Ishikawa (cell line): ENCODE measurements around the gene LGR6.
A peak's percentile ranks its signal among the peaks of the same experiment; 100 is the strongest.

ENCODE experiments used
- CEBPB ChIP-seq: IDR thresholded peaks from 2 replicates; pipeline ENCODE4 v1.6.1; 2012
- CREB1 ChIP-seq: IDR thresholded peaks from 2 replicates; pipeline ENCODE4 v1.6.1; 2012; ENCODE audit warnings: low read depth
- EGR1 ChIP-seq: IDR thresholded peaks from 2 replicates; pipeline ENCODE4 v1.6.1; 2012
- EP300 ChIP-seq: IDR thresholded peaks from 2 replicates; pipeline ENCODE4 v1.6.1; 2012; ENCODE audit warnings: borderline replicate concordance
- FOXM1 ChIP-seq: IDR thresholded peaks from 2 replicates; pipeline ENCODE4 v1.6.1; 2012; ENCODE audit warnings: low read depth, borderline replicate concordance
- MAX ChIP-seq: IDR thresholded peaks from 2 replicates; pipeline ENCODE4 v1.6.1; 2012
- NFIC ChIP-seq: IDR thresholded peaks from 2 replicates; pipeline ENCODE4 v1.6.1; 2012
- RAD21 ChIP-seq: IDR thresholded peaks from 2 replicates; pipeline ENCODE4 v1.6.1; 2012; ENCODE audit warnings: low read depth
- REST ChIP-seq: IDR thresholded peaks from 2 replicates; pipeline ENCODE4 v1.6.1; 2012; ENCODE audit warnings: low read depth, mild to moderate bottlenecking
- TAF1 ChIP-seq: IDR thresholded peaks from 2 replicates; pipeline ENCODE4 v1.6.1; 2012; ENCODE audit warnings: low read depth, mild to moderate bottlenecking
- TCF12 ChIP-seq: IDR thresholded peaks from 2 replicates; pipeline ENCODE4 v1.6.1; 2012; ENCODE audit warnings: low read depth
- TEAD4 ChIP-seq: IDR thresholded peaks from 2 replicates; pipeline ENCODE4 v1.6.1; 2012
- YY1 ChIP-seq: IDR thresholded peaks from 2 replicates; pipeline ENCODE4 v1.6.1; 2012; ENCODE audit warnings: low read depth
- ZBTB7A ChIP-seq: IDR thresholded peaks from 2 replicates; pipeline ENCODE4 v1.6.1; 2012; ENCODE audit warnings: low read depth
- TF ChIP-seq, protein P1 (sequence below): IDR thresholded peaks from 2 replicates; pipeline ENCODE4 v1.6.1; 2012

LGR6 gene

DNA sequence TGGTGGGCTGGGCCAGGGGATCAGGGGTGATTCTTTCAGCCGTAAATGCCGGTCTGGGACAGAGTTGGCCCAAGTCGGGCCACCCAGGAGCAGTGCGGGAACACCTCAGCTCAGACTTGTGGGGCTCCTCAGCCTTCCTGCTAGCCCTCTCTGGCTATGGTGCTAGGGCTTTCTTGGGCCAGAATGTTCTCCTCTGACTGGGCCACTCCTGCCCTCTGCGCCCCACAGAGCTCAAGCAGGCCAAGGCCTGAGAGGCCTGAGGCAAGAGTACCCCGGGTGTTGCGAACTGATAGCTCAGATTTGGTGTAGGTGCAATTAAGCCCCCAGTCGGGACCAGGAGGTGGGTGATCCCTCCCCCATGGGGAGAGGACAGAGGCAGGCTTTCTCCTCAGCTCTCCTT lies 51.8 kb downstream of the LGR6 start:
- TF ChIP-seq TCF12 = no peak
- TF ChIP-seq MAX = no peak
- TF ChIP-seq CEBPB = no peak
- no peak for TF ChIP-seq ZBTB7A
- TF ChIP-seq EGR1 = no peak
- no peak for TF ChIP-seq YY1
- no peak for TF ChIP-seq EP300
- TF ChIP-seq NFIC = no peak
- TF ChIP-seq TAF1 = no peak
- no peak for TF ChIP-seq FOXM1
- no peak for TF ChIP-seq TEAD4
- no peak for TF ChIP-seq REST
- TF ChIP-seq RAD21 = no peak
- TF ChIP-seq, protein P1, sequence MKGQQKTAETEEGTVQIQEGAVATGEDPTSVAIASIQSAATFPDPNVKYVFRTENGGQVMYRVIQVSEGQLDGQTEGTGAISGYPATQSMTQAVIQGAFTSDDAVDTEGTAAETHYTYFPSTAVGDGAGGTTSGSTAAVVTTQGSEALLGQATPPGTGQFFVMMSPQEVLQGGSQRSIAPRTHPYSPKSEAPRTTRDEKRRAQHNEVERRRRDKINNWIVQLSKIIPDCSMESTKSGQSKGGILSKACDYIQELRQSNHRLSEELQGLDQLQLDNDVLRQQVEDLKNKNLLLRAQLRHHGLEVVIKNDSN = no peak
- TF ChIP-seq CREB1 = no peak

DNA sequence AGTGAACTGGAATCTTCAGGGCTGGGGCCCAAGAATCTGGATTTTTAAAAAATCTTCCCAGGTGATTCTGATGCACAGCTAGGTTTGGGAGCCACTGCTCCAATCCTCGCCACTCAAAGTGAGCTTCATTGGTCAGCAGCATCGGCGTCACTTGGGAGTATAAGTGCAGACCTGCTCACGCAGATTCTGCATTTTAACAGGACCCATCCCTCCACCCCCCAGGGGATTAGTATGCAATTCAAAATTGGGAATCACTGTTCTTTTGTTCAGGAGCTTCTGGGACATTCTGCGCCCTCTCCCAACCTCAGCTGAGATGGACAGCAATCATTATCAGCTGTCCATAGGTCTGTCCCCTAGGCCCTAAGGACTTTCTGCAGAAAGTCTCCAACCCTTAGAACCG lies 53.5 kb downstream of the LGR6 start:
- TF ChIP-seq NFIC = no peak
- TF ChIP-seq, protein P1 = no peak
- TF ChIP-seq MAX = no peak
- no peak for TF ChIP-seq CREB1
- TF ChIP-seq FOXM1 = no peak
- no peak for TF ChIP-seq ZBTB7A
- no peak for TF ChIP-seq YY1
- no peak for TF ChIP-seq CEBPB
- TF ChIP-seq EP300 = no peak
- no peak for TF ChIP-seq RAD21
- TF ChIP-seq TAF1 = no peak
- TF ChIP-seq TCF12 = no peak
- no peak for TF ChIP-seq REST
- TF ChIP-seq EGR1 = no peak
- TF ChIP-seq TEAD4 = no peak

GRCh38 chr1:202247837-202248795 lies 54.5 kb downstream of the LGR6 start:
- TF ChIP-seq YY1 (no peak), CEBPB (no peak), TEAD4 (no peak), EGR1 (peak; percentile 31; the same call in 1 of the 2 replicates)

GRCh38 chr1:202248861-202249260 lies 55.3 kb downstream of the LGR6 start:
- TF ChIP-seq TAF1 (no peak), NFIC (no peak), RAD21 (no peak), MAX (no peak), EGR1 (no peak), TEAD4 (no peak), REST (no peak), EP300 (no peak), CEBPB (no peak), FOXM1 (no peak)
